NK-92 (cell line): Measurements from ENCODE around the gene LAMA2.

Source experiments
- DNase-seq: peaks from one replicate; lab custom pipeline; 2025; ENCODE audit not compliant: unreplicated experiment; lab: John Stamatoyannopoulos, UW

LAMA2 gene

DNA sequence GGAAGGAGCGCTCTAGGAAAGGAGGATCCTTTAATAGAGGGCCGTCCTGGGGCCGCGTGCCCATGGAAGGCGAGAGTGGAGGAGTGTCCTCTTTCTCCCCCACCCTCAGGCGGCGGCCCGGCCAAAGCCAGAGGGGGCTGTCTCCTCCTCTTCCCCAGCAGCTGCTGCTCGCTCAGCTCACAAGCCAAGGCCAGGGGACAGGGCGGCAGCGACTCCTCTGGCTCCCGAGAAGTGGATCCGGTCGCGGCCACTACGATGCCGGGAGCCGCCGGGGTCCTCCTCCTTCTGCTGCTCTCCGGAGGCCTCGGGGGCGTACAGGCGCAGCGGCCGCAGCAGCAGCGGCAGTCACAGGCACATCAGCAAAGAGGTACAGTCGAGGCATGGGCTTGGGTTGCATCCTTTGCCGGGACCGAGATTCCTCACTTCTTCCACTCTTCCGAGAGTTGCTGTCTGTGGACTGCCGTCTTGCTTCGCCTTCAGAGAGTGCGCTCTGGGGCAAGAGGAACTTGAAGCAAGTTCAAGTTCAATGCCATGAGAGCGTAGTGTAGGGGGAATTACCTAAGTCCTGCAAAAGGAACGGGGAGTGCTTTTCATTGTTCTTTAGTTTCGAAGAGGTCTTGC lies at the start of gene LAMA2:
LAMA2 (plus strand) TSS at position 148 of the 621 bp plus-strand sequence; CDS start at position 256, 108 bp downstream.
- no peak for DNase-seq

DNA sequence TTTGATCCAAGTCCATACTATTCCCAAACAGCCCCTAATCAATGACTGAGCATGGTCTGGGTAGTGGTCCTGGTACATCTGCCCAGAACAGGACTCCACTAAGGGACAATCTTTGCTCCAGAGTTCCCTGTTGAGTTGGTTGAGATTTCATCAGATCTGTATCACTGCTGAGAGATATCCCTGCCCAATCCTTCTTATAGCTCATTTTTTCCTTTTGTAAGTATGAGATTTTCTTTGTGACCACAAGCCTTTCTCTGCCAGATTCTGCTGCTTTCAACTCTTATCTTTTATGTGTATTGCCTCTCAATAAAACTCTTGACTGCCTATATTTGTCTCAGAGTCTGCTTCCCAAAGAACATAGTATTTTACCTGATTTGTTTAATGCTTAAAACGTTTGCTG lies 46.2 kb upstream of the LAMA2 start:
- DNase-seq: no peak

DNA sequence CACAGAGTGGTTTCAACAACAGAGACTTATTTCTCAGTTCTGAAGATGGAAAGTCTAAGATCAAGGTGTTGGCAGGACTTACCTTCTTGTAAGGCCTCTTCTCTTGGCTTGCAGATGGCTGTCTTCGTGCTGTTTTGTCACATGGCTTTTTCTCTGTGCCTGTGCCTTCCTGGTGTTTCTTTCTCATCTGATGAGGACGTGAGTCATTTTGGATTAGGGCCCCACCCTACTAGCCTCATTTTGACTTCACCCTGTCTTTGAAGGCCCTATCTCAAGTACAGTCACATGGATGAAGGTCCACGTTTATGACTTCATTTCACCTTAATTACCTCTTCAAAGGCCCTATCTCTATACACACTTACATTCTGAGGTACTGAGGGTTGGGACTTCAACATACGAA lies 41.4 kb upstream of the LAMA2 start:
- no peak for DNase-seq

GRCh38 chr6:128844598-128844997 lies 38.3 kb upstream of the LAMA2 start:
- no peak for DNase-seq

DNA sequence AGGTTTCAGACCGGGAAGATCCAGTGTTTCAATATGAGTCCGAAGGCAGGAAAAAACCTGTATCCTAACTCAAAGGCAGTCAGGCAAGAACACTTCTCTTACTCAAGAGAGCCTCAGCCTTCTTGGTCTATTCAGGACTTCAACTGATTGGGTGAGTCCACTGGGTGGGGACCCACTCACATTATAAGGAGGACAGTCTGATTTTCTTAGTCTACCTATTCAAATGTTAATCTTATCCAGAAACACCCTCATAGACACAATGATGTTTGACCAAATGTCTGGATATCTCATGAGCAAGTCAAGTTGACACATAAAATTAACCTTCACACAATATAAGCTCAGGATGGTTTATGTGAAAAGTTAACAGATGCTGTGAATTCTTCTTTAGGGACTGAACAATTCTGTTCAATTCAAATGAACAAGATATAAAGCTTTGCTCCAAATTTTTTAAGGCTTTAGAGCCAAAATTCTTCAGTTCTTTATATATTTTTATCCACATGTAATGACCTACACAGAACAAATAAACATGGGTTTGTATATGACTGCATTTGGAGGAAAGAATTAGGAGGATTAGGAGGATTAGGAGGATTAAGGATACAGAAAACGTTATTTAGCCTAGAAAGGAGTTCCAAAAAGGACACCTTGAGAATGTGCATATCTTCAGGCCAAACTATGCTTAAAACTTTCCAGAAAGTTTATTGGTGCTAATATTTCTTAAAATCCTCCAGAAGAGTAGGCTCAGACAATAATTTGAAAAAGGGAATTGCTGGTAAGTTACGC lies 35.3 kb upstream of the LAMA2 start:
- no peak for DNase-seq

GRCh38 chr6:128848212-128848935 lies 34.6 kb upstream of the LAMA2 start:
- no peak for DNase-seq

GRCh38 chr6:128855581-128856085 lies 27.3 kb upstream of the LAMA2 start:
- no peak for DNase-seq

GRCh38 chr6:128857806-128858205 lies 25.1 kb upstream of the LAMA2 start:
- DNase-seq: no peak

- DNase-seq: no peak
Observed at GRCh38 chr6:128860782-128861181, 22.2 kb upstream of the LAMA2 start.

DNA sequence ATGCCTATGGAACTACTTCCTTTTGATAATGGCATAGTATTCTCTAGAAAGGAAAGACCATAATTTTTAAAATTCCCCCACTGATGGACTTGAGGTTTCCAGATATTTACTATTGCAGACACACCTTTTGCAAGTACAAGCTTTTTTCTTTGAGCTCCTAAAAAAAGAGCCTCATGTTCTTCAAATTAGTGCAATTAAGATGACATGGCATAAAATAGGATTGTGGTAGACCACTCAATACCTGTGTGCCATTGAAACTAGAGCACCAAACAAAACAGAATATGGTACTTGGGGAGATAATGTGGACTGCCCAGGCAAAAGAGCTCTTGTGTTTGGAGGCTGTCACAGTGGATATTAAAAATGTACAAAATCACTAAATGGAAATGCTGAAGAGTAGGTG lies 19.0 kb upstream of the LAMA2 start:
- no peak for DNase-seq

DNA sequence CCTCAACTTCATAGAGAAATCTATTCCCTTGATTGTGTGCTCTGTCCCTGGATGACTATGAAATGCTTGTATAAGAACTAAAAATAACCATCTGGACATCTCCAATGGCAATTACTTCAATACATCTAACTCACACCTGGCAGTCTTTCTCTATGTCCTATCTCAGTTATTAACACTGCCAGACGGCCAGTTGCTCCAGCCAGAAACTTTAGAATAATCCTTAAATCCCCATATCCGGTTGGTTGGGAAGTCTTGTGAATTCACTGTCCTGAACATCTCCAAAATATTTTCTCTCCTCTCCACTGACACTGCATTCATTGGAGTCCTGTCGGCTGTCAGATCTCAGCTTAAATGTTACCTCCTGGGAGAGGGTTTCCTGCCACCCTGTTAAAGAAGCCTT lies 12.2 kb upstream of the LAMA2 start:
- no peak for DNase-seq

DNA sequence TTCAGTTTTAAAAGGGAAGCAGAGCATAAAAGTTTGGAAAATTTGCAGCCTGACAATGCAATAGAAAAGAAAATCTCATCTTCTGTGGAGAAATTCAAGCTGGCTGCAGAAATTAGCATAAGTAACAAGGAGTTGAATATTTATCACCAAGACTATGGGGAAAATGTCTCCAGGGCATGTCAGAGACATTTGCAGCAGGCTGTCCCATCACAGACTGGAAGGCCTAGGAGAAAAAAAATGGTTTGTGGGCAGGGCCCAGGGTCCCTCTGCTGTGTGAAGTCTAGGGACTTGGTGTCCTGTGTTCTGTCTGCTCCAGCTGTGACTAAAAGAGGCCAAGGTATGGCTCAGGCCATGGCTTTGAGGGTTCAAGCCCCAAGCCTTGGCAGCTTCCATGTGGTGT lies 8.1 kb upstream of the LAMA2 start:
- DNase-seq: no peak

DNA sequence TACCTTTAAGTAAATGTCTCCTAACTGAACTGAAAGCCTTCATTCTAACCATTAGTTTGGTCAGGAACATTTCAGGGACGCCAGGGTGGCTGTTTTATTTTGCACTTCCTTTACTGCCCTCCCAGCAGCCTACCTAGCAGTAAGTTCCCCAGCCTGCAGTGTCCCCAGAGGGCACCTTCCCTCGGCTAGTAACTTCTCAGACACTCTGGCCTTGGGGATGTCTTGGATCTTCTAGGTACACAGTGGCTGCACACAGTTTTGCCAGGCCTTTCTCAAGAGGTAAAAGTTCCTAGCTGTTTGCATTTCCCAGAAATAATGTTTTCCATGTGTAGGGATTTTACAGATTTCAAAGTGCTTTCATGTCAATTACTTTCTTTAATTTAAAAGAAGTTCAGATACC lies 378 bp upstream of the LAMA2 start:
- no peak for DNase-seq

DNA sequence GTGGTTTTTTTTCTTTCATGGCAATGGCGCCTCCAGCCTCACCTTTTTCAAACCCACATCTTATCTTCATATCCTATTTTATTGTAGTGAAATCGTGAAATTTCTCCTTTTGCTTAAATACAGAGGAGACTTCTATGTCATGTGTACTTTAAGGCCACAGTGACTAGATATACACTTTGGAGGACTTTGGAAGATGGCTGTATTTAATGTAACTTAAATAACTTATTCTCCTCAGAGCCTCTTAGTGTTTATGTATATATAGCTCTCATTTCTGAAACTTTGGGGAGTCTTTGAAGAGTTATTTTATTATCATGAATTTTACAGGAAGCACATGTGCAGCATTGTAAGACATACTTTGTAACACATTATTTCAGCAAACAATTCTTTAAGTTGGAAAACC lies 968 bp downstream of the LAMA2 start:
- no peak for DNase-seq

DNA sequence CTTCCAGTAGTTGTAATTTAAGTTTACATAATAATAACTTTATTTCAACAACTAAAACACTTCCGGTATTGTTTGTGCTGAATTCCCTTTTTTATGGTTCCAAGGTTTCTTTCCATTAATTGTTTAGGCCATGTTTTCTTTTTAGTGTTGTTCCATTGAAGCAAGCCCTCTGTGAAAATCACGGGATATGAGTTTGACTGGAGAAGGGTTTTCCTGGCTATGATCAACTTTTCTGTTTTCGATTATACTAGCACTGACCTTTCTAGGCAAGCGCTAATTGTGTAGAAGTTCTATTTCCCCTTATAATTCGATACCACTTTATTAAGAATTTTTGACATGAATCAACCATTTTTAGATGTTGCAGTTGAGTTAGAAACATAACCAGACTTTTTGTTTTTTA lies 2.4 kb downstream of the LAMA2 start:
- DNase-seq: no peak

GRCh38 chr6:128886706-128887105 lies 3.8 kb downstream of the LAMA2 start:
- no peak for DNase-seq

- DNase-seq: no peak
Observed at GRCh38 chr6:128888444-128889175, 5.7 kb downstream of the LAMA2 start.

DNA sequence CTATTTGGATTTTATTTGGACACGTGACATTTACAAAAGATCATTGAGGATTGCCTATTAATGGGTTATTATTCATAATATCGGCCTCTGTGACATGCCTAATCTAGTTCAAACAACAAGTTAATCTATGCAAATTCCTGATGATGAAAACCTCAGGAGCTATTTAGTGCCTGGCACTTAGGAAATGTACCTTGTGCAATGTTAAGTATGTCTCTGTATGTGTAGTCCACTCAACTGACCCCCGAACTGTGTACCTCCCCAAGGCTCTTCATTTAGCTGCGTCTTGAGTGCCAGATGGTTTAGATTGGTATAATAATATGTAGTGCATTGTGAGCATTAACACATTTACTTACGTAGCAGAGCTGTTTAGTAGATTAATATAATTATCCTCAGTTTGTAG lies 6.9 kb downstream of the LAMA2 start:
- no peak for DNase-seq

DNA sequence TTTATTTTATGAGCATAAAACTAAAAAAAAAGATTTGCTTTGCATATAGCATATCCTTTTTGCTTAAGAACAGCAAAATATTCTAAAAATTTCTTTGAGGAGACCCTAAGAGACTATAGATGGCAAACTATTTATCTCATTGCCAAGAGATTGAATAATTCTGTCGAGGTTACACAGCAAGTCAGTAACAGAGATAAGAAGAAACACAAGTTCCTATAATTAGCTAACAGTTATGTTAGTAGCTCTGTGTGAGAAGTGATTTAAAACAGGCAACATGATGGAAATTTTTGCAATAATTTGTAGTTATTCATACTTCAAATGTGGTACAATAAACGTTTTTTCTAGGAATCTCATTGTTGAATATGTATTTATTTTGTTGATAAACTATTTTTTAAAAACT lies 9.1 kb downstream of the LAMA2 start:
- no peak for DNase-seq

DNA sequence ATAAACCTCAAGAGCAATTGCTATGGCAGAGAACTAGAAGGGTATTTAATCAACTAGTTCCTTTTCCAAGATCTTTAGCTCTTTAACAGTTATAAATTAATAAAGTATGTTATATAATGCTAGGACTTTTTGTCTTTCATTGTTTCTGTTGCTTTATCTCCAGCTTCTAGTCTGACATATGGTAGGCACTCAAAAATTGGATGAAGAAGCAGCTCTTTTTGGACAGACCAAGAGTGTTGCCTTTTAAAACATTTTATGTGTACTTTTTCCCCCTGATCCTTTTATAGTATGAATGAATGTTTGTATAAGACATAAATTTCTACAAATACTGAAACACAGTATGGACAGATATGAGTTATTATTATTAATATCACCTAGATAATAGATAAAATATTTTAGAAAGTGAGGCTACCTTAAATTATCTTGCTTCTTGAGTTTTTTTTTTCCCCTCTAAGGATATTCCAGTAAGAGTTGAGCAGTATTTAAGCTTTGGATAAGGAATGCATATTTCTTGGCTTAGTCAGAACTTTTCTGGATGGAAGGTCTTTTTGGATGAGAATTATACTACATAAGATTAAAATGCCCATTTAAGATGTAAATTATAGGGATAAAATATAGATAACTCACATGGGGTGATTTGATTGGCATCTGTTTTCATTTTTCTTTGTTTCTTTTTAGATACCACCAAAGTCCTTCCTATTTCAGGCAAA lies 16.6 kb downstream of the LAMA2 start:
- no peak for DNase-seq

DNA sequence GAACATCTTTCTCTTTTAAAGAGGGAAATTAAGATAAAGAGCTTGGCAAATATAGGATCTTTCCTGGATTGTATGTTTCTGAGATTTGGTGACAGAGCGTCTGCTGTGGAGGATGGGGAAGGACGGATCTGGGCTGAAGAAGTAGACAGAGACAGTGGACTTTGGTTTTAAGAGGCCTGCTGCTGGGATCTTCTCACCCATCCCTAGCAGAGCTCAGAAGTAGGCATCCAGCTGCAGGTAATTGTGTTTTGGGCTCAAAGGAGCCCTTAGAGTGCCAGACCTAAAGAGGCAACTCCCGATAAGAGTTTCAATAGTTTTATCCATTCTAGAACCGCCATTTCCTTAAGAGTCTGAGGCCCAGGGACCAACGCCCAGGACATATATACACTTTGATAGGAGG lies 20.8 kb downstream of the LAMA2 start:
- no peak for DNase-seq
